ENCODE data around the gene FGF2. TPM values are rescaled to one million over a fixed set of nuclear protein-coding genes. Genes with fewer than 3 reads are reported as not detected.

FGF2 gene
- polyA plus RNA-seq, 1 of the 3 experiments (the other 2 are of a cell fraction), result 11.1 TPM

DNA sequence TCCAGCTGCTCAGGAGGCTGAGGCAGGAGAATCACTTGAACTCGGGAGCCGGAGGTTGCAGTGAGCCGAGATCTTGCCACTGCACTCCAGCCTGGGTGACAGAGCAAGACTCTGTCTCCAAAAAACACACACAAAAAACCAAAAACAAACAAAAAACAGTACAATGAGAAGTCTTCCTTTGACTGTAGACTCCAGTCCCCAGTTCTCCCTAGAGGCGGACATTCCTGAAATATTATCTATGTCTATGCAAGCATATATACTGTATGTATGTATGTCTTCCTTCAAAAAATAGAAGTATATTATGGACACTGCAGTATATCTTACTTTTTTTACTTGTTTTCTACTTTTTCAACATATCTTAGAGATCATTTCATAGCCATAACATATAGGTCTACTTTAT lies 10.2 kb upstream of the FGF2 start:
- H3K9ac ChIP-seq, result no peak overlapping the region
- H2AFZ ChIP-seq (ENCODE audit: low read depth), result no peak overlapping the region
- no peak overlapping the region for H3K27ac ChIP-seq (ENCODE audit: low read depth in 2 of 2, low read length in 1 of 2)
- H3F3A ChIP-seq (replicated peaks; ENCODE audit: insufficient read depth), result peaks cover 10% of the 10 kb centered on the region
- no peaks in the 10 kb centered on the region for H3K9me3 ChIP-seq
- no peaks in the 10 kb centered on the region for H3K4me1 ChIP-seq (ENCODE audit: control insufficient read depth in 1 of 2, insufficient read depth in 2 of 2, low read depth in 1 of 2, low read length in 1 of 2)
- H4K20me1 ChIP-seq (ENCODE audit: insufficient read depth), result no peaks in the 10 kb centered on the region
- POLR2A ChIA-PET, result no interaction called here
- TF ChIP-seq RCOR1 (IDR thresholded peaks at IDR 0.05; ENCODE audit: low read length) (no peak), JUND (IDR thresholded peaks at IDR 0.05) (no peak), NFIC (IDR thresholded peaks at IDR 0.05; ENCODE audit: borderline replicate concordance) (no peak), ZBTB33 (IDR thresholded peaks at IDR 0.05; ENCODE audit: borderline replicate concordance, low read depth) (no peak), GATA2 (CRISPR knock-in tag; IDR thresholded peaks at IDR 0.05) (no peak), YY1 (IDR thresholded peaks at IDR 0.05; ENCODE audit: low read depth) (no peak), EP300 (IDR thresholded peaks at IDR 0.05; ENCODE audit: borderline replicate concordance in 1 of 2, low read depth in 1 of 2, low read length in 1 of 2) (no peak), FOXJ3 (CRISPR knock-in tag; IDR thresholded peaks at IDR 0.05) (no peak), FOSL2 (IDR thresholded peaks at IDR 0.05; ENCODE audit: borderline replicate concordance, low read depth) (no peak), SMC3 (IDR thresholded peaks at IDR 0.05; ENCODE audit: low read depth, low read length) (no peak), IRF3 (IDR thresholded peaks at IDR 0.05; ENCODE audit: low read depth, low read length) (no peak), REST (IDR thresholded peaks at IDR 0.05; ENCODE audit: low read depth, low read length) (no peak), RXRA (IDR thresholded peaks at IDR 0.05; ENCODE audit: borderline replicate concordance, low read depth) (no peak), CHD2 (IDR thresholded peaks at IDR 0.05; ENCODE audit: low read length, partially characterized antibody) (no peak), RFX5 (IDR thresholded peaks at IDR 0.05; ENCODE audit: low read length) (no peak), CTCF (IDR thresholded peaks at IDR 0.05) (no peak), EZH2phosphoT487 (IDR thresholded peaks at IDR 0.05; ENCODE audit: borderline replicate concordance, low read depth) (no peak)
- no peaks in the 10 kb centered on the region for H3K9me2 ChIP-seq
- no peak overlapping the region for H3K4me2 ChIP-seq
- no peaks in the 10 kb centered on the region for H3K27me3 ChIP-seq (ENCODE audit: insufficient read depth)
- H3K36me3 ChIP-seq (replicated peaks in 1 of 2; ENCODE audit: control insufficient read depth in 1 of 2, insufficient read depth in 2 of 2, low read length in 1 of 2), result no peaks in the 10 kb centered on the region
- WGBS (ENCODE audit: low lambda C conversion rate), result 97% methylated on average over 4 of the region's 4 CpGs
- no peak overlapping the region for H3K4me3 ChIP-seq (ENCODE audit: low read depth in 2 of 2, low read length in 1 of 2)
- no peak for DNase-seq
- H3K79me2 ChIP-seq (ENCODE audit: insufficient read depth), result no peaks in the 10 kb centered on the region
- CTCF ChIA-PET, result no interaction called here

Data from SK-N-SH (cell line).